ENCODE results near the gene FGF22.
"Not testable (repeated sequence)": the region's sequence is repeated elsewhere in the genome, so short reads cannot be mapped to it uniquely, and the experiment has no call there.

The FGF22 gene

DNA sequence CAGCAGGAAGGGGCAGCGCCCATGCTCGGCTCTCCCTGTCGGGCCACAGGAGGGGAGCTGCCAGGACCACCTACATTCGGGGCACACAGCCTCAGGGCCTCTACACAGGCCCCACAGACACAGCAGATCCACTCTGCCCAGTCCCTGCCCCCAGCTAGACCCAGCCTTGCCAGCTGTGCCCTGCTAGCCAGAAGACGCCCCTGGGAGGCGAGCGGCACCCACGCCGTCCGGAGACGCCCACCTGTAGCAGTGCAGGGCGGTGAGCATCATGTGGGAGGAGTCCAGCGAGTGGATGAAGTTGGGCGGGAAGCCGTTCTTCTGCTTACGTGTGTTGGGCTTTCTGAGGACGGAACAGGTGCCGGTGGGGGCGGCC lies 21.4 kb upstream of the FGF22 start:
- no peak overlapping the region for H3K9ac ChIP-seq (ENCODE audit: insufficient read length)
- H3K27ac ChIP-seq = no peak overlapping the region
- no peak for TF ChIP-seq POLR2AphosphoS5 (IDR thresholded peaks at IDR 0.05; ENCODE audit: borderline replicate concordance, low read depth, low read length)
- TF ChIP-seq FOXP2 (optimal IDR thresholded peaks at IDR 0.05; ENCODE audit: control extremely low read depth, extremely low read length, insufficient read depth) = no peak
- no peak for TF ChIP-seq EZH2 (IDR thresholded peaks at IDR 0.05)
- no peaks in the 10 kb centered on the region for H3K9me3 ChIP-seq (ENCODE audit: low read depth, low read length)
- DNase-seq (ENCODE audit: low read depth, low spot score) = no peak
- no peak overlapping the region for H3K4me3 ChIP-seq
- peaks cover 20% of the 10 kb centered on the region; the same call in 1 of the 2 replicates for H3K36me3 ChIP-seq (ENCODE audit: insufficient read depth, low read length)

DNA sequence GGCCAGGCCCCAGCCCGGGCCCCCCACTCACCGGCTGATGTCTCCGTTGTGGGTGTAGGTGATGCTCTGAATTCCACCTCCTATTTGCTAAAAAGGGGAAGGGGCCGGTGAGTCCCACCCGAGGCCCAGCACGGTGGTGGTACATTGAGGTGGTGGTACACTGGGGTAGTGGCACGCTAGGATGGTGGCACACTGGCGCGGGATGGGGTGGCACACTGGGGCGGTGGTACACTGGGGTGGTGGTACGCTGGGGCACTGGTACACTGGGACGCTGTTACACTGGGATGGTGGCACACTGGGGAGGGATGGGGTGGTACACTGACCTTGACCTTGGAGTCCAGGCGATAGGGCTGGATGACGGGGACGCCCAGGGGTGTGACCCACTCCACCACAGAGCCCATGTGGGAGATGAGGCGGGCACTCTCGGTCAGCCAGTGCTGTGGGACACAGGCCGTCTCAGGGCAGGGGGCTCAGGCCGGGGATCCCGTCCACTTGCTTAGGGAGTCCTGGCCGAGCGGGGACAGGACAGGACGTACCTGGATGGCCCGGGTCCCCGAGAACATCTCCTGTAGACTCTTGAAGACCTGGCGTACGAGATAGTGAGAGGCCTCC lies 20.9 kb upstream of the FGF22 start:
- no peaks in the 10 kb centered on the region for H3K9me3 ChIP-seq (ENCODE audit: low read depth, low read length)
- no peak overlapping the region for H3K4me3 ChIP-seq
- H3K9ac ChIP-seq (ENCODE audit: insufficient read length) = no peak overlapping the region
- peaks cover 19% of the 10 kb centered on the region; the same call in 1 of the 2 replicates for H3K36me3 ChIP-seq (ENCODE audit: insufficient read depth, low read length)
- H3K27ac ChIP-seq = no peak overlapping the region
- TF ChIP-seq POLR2AphosphoS5 (IDR thresholded peaks at IDR 0.05; ENCODE audit: borderline replicate concordance, low read depth, low read length) = no peak
- TF ChIP-seq EZH2 (IDR thresholded peaks at IDR 0.05) = no peak
- no peak for TF ChIP-seq FOXP2 (optimal IDR thresholded peaks at IDR 0.05; ENCODE audit: control extremely low read depth, extremely low read length, insufficient read depth)
- DNase-seq (ENCODE audit: low read depth, low spot score) = no peak

DNA sequence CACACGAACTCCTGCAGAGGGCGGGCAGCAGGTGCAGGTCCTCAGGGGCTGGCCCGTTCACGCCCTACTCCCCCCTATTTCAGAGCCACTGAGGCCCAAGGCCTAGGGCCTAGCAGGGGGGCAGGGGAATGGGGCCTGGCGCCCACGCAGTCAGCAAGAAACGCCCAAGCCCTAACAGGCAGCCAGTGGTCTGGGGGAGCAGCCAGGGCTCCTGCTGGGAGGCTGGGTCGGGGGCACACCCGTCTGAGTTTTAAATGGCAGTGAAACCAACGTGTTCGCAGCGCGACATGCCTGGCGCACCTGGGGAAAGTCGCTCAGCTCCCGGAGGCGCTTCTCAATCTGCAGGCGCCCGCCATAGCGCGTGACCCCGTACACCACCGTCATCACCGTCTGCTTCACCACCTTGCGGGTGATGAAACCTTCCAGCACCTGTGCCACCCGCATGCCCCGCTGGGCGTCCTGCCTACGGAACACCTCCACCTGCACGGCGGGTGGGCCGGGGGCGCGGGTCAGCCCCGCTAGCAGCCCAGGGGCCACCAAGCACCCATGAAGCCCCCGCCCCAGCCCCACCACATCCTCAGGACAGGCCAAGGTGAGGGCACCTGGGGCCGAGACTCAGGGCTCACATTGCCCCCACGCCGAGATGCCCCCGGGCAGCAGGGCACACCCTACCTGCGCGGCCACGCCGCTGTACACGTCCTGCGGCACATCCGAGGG lies 20.2 kb upstream of the FGF22 start:
- H3K9ac ChIP-seq (ENCODE audit: insufficient read length) = no peak overlapping the region
- no peak for DNase-seq (ENCODE audit: low read depth, low spot score)
- H3K36me3 ChIP-seq (ENCODE audit: insufficient read depth, low read length) = peaks cover 18% of the 10 kb centered on the region; the same call in 1 of the 2 replicates
- TF ChIP-seq FOXP2 (optimal IDR thresholded peaks at IDR 0.05; ENCODE audit: control extremely low read depth, extremely low read length, insufficient read depth) (no peak), POLR2AphosphoS5 (IDR thresholded peaks at IDR 0.05; ENCODE audit: borderline replicate concordance, low read depth, low read length) (no peak), EZH2 (IDR thresholded peaks at IDR 0.05) (no peak)
- no peak overlapping the region for H3K4me3 ChIP-seq
- H3K27ac ChIP-seq = no peak overlapping the region
- H3K9me3 ChIP-seq (ENCODE audit: low read depth, low read length) = no peaks in the 10 kb centered on the region

DNA sequence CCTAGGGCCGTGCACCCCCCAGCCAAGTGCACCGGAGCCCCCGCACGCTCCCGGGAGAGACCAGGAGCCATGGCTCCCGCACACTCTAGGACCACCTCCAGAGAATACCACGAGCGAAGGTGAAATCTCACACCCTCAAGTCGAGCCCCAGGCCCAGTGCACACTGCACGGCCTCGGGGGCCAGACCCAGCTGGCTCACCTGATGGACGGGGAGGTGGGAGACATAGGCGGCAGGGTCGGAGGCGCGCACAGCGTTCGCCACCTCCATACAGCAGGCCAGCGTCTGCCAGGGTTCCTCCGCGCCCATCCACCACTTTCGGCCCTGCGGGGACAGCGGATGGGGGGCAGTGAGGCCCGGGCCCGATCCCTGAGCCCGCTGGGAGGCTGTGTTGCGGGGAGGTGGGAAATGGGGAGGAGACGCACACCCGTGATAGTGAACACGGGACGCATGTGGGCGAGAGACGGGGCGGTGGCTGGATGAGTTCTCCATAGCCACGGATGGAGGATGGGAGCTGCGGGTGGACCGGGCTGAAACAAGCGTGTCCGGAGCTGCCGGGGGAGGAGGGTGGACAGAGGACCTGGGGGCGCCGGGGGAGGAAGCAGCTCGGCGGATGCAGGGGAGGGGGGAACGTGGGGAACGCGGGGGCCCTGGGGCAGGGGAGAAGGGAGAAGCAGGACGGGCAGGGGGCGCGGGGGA lies 19.4 kb upstream of the FGF22 start:
- TF ChIP-seq FOXP2 (optimal IDR thresholded peaks at IDR 0.05; ENCODE audit: control extremely low read depth, extremely low read length, insufficient read depth) (no peak), EZH2 (IDR thresholded peaks at IDR 0.05) (no peak), POLR2AphosphoS5 (IDR thresholded peaks at IDR 0.05; ENCODE audit: borderline replicate concordance, low read depth, low read length) (no peak)
- H3K27ac ChIP-seq = no peak overlapping the region

DNA sequence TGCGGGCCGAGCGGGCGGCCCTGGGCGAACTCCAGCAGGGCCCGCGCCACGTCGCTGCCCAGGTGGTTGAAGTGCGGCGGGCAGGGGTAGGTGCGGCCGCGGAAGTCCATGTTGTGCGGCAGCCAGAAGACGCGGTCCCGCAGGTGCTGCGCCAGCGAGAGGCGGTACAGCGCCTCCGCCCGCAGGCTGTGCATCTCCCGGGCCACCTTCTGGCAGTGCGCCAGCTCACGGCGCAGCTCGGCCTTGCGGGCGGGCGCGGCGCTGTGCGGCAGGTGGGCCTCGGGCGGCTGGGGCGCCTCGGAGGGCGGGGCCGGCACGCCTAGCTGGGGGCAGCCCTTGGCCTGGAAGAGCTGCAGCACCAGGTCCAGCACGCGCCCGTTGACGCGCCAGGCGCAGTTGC lies 18.5 kb upstream of the FGF22 start:
- H3K27ac ChIP-seq; DNase-seq (ENCODE audit: low read depth, low spot score); H3K9ac ChIP-seq (ENCODE audit: insufficient read length); H3K9me3 ChIP-seq (ENCODE audit: low read depth, low read length); H3K4me3 ChIP-seq: not testable (repeated sequence)
- H3K36me3 ChIP-seq (ENCODE audit: insufficient read depth, low read length) = peaks cover 25% of the 10 kb centered on the region; the same call in 1 of the 2 replicates

More for the DNA sequence above, 19.4 kb upstream of the FGF22 start:
- no peak for DNase-seq (ENCODE audit: low read depth, low spot score)
- Histone ChIP-seq H3K36me3 (ENCODE audit: insufficient read depth, low read length) (peaks cover 19% of the 10 kb centered on the region; the same call in 1 of the 2 replicates), H3K9ac (ENCODE audit: insufficient read length) (no peak overlapping the region), H3K9me3 (ENCODE audit: low read depth, low read length) (no peaks in the 10 kb centered on the region), H3K4me3 (no peak overlapping the region)

DNA sequence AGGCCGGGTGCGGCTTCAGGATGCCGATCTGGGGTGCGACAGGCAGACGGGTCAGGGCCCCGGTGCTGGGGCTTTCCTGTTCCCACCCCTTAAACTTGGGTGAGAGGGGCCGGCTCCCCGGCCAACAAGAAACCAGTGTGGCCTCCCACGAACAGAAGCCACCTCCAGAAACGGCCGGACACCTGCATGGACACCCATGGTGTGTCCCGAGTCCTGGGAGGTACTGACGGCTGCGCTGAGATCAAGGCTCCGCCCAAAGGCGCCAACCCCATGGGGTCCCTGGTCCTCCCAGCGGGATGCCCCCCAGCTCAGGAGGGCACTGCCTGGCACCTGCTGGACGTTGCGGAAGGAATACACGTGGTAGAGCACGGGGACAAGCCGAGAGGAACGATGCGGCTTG lies 17.9 kb upstream of the FGF22 start:
- no peak for TF ChIP-seq EZH2 (IDR thresholded peaks at IDR 0.05)
- TF ChIP-seq FOXP2 (optimal IDR thresholded peaks at IDR 0.05; ENCODE audit: control extremely low read depth, extremely low read length, insufficient read depth) = no peak
- no peak for TF ChIP-seq POLR2AphosphoS5 (IDR thresholded peaks at IDR 0.05; ENCODE audit: borderline replicate concordance, low read depth, low read length)
- H3K27ac ChIP-seq = no peak overlapping the region
- no peak for DNase-seq (ENCODE audit: low read depth, low spot score)
- no peak overlapping the region for H3K9ac ChIP-seq (ENCODE audit: insufficient read length)
- H3K4me3 ChIP-seq = no peak overlapping the region
- peaks cover 25% of the 10 kb centered on the region; the same call in 1 of the 2 replicates for H3K36me3 ChIP-seq (ENCODE audit: insufficient read depth, low read length)
- no peaks in the 10 kb centered on the region for H3K9me3 ChIP-seq (ENCODE audit: low read depth, low read length)

DNA sequence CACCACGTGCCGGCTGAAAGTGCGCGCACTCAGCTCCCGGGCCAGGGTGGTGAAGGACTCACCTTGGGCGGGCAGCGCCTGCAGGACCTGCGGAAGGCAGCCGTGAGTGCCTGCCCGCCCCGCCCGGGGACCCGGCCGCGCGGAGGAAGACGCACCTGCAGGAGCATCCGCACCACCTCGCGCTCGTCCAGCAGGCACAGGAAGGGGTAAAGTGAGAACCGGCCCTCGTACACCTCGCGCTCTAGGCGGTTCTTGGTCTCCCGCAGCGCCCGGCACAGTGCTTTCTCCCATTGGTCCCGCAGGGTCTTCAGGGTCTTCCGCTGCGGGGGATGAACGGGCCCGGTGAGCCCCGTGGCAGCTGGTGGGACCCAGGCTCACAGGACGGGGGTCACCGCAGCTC lies 17.0 kb upstream of the FGF22 start:
- DNase-seq (ENCODE audit: low read depth, low spot score) = no peak
- Histone ChIP-seq H3K9me3 (ENCODE audit: low read depth, low read length) (no peaks in the 10 kb centered on the region), H3K27ac (no peak overlapping the region), H3K4me3 (no peak overlapping the region), H3K36me3 (ENCODE audit: insufficient read depth, low read length) (peaks cover 26% of the 10 kb centered on the region; the same call in 1 of the 2 replicates), H3K9ac (ENCODE audit: insufficient read length) (no peak overlapping the region)
- TF ChIP-seq FOXP2 (optimal IDR thresholded peaks at IDR 0.05; ENCODE audit: control extremely low read depth, extremely low read length, insufficient read depth) = no peak
- no peak for TF ChIP-seq POLR2AphosphoS5 (IDR thresholded peaks at IDR 0.05; ENCODE audit: borderline replicate concordance, low read depth, low read length)
- TF ChIP-seq EZH2 (IDR thresholded peaks at IDR 0.05) = no peak

DNA sequence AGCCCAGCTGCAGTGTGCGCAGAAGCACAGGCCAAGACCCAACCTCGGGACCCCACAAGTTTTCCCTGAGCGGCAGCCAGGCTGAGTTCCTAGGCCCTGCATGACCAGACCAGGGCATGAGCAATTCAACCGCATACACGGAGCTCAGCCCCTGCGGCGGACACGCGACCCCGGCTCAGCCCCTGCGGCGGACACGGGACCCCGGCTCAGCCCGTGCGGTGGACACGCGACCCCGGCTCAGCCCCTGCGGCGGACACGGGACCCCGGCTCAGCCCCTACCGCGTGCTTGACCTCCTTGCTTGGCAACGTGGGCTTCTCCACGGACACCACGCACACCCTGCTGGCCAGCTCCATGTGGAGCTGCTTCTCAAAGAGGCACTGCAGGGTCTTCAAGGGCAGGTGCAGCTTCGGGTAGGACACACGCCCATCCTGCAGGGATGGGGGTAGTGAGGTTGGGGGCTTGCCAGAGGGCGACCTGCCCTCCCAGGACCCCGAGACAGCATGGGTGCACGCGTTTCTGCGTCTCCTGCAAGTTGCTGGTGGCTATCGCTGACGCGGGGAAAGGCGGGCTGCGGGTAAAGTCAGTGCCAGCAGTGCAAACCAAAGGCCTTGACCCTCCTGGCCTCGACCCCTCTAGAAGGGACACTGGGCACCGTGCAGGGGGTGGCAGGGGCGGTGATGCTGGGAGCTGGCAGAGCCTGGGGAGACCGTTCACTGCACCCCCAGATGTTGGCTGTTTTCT lies 16.3 kb upstream of the FGF22 start:
- Histone ChIP-seq H3K9me3 (ENCODE audit: low read depth, low read length) (no peaks in the 10 kb centered on the region), H3K4me3 (no peak overlapping the region), H3K9ac (ENCODE audit: insufficient read length) (no peak overlapping the region), H3K27ac (no peak overlapping the region), H3K36me3 (ENCODE audit: insufficient read depth, low read length) (peaks cover 33% of the 10 kb centered on the region; the same call in 1 of the 2 replicates)
- no peak for DNase-seq (ENCODE audit: low read depth, low spot score)
- no peak for TF ChIP-seq FOXP2 (optimal IDR thresholded peaks at IDR 0.05; ENCODE audit: control extremely low read depth, extremely low read length, insufficient read depth)
- TF ChIP-seq EZH2 (IDR thresholded peaks at IDR 0.05) = no peak
- TF ChIP-seq POLR2AphosphoS5 (IDR thresholded peaks at IDR 0.05; ENCODE audit: borderline replicate concordance, low read depth, low read length) = no peak

Data from SK-N-MC (cell line).